GM12872 (cell line): ENCODE data around the gene RC3H2.

Experiments
- TF ChIP-seq, protein P1 (sequence below): IDR thresholded peaks from 3 replicates; pipeline ENCODE4 v1.5.1; 2011; ENCODE audit warnings: low read depth, mild to moderate bottlenecking, low read length, moderate library complexity; ENCODE audit not compliant: insufficient read depth

RC3H2 gene

DNA sequence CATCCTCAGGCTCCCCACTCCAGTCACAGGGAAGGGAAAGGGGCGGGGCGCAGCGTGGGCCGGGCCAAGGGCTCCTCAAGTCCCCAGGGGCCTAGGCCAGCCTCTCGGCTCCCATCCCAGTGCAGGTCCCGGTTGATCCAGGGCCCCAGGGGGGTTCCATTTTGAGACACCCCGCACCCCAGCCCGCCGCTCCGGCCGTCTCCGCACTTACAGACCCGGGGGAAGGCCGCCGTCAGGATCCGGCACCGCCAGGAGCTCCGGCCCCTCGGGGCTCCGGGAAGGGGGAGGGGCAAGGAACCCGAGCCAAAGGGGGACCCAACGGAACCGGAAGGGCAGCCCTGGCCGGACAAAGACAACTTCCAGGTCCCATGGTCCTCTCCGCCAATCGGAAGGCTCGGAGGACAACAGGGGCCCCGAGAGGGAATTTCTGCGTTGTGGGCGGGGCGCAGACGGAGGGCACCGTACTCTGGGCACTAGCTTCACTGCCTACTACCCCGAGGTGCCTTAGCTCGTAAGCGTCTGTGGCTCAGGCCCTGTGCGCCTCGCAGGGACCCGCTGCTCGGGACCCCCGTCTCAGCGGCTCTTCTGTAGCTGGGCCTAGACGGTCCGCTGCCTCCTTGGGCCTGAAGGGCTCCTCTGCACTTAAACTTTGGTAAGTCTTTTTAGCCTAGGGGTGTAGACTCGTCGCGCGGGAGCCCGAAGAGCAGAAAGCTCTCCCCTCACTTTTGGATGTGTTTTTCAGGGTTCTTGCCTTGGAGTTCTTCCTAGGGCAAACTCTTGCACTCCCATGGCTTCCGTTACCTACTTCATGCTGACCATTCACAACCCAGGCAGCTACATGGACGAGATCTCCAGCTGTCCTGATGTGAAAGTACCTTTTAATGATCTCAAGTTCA, 26.3 kb upstream of the RC3H2 start, which contains the start of gene ZBTB26:
Gene ZBTB26, minus strand, starts transcription at position 287 of the 896 bp plus-strand sequence. CDS start 11,578 bp downstream, outside the sequence.
- TF ChIP-seq, protein P1, sequence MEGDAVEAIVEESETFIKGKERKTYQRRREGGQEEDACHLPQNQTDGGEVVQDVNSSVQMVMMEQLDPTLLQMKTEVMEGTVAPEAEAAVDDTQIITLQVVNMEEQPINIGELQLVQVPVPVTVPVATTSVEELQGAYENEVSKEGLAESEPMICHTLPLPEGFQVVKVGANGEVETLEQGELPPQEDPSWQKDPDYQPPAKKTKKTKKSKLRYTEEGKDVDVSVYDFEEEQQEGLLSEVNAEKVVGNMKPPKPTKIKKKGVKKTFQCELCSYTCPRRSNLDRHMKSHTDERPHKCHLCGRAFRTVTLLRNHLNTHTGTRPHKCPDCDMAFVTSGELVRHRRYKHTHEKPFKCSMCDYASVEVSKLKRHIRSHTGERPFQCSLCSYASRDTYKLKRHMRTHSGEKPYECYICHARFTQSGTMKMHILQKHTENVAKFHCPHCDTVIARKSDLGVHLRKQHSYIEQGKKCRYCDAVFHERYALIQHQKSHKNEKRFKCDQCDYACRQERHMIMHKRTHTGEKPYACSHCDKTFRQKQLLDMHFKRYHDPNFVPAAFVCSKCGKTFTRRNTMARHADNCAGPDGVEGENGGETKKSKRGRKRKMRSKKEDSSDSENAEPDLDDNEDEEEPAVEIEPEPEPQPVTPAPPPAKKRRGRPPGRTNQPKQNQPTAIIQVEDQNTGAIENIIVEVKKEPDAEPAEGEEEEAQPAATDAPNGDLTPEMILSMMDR, result no peak

DNA sequence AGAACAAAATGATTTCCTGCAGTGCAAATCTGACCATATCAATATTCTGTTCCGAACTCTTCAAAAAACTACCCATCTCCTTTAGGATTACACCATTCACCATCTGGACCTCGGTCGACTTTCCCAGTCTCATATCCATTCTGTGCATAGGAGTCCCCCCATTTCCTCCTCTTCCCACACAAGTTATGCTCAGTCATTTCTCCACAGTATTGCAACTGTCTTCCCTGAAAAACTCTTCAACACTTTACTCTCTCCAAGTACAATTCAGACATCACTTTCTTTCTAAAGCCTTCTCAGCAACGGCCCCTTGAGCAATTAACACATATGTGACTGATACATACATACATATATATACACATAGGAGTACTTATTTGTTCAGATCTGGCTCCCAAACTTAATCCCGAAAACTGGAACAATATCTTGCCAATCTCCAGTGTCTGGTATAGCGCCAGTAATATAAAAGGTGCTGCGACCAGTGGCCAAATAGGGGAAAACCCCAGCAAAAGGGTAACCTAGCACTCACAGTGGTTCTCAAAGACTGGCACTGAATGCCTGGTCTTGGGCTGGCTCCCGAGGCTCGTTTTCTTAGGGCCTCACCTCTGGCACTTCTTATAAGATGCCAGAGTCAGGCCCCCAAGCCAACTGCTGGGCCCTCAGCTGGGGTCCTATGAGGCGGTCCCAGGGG, 25.5 kb upstream of the RC3H2 start:
- TF ChIP-seq, protein P1, result no peak

DNA sequence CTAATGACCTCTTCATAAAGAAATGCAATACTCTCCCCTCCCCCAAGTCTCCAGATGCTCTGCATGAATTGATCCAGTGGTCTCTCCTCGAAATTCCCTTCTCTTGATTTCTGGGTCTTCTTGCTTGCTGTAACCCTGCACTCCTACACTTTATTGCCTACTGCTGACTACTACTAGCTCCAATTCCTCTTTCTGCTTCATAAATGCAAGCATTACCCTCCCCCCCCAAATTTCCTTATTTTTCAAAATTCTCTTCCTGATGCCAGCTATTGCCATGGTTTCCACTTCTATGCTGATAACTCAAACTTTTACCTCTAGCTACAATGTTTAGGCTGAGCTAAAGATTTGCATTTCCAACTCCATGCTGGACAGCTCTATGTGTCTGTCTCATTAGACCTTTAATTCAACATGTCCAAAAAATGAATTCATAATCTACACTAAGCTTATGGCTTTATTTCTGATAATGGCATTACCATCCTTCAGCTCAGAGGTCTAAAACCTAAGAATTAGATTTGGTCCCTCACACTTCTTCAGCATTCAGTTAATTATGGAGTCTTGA, 24.7 kb upstream of the RC3H2 start:
- TF ChIP-seq, protein P1, result no peak

DNA sequence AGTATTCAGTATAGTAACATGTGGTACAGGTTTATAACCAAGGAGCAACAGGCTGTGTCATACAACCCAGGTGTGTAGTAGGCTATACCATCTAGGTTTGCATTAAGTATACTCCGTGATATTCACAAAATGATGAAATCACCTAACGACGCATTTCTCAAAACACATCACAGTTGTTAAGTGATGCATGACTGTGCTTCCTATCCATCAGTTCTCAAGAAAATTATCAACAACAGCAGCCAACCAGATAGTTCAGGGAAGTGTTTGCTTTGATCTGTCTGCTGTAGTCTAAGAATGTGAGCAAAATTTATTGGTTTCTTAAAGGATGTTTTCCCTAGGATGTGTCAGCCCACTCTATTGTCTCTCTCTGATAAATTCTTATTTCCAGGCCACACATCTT, 18.8 kb upstream of the RC3H2 start:
- TF ChIP-seq, protein P1, result no peak

DNA sequence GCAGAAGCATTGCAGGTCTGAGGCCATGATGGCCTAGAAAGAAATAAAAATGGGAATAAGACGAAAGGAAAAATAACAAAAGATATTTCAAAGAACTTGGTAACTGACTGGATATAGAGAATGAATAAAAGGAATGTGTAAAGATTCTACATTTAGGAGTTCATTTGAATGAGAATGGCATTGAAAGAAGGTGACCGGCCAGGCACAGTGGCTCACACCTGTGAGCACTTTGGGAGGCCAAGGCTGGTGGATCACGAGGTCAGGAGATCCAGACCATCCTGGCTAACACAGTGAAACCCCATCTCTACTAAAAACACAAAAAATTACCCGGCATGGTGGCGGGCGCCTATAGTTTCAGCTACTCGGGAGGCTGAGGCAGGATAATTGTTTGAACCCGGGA, 17.6 kb upstream of the RC3H2 start:
- TF ChIP-seq, protein P1, result no peak

DNA sequence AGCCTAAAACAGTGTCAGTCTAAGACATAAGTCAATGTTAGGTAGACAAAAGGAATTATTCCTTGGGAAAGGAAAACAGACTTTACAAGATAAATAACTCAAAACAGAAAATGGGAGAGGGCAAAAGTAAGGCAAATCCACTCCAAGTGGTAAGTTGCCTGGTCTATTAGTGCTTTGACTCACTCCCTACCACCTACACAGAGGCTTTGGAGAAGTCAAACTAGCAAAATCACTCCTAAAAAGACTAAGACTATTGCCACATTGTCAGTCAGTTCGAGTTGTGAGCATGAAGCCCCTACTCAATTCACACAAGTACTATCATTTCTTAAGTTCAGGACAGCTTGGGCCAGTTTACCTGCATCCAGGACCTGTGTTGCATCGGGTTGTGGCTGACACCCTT, 13.2 kb upstream of the RC3H2 start:
- TF ChIP-seq, protein P1, result no peak
